ENCODE data around the gene ADAM11. TPM values are rescaled to one million over a fixed set of nuclear protein-coding genes. Genes with fewer than 3 reads are reported as not detected.
A peak's percentile ranks its signal among the peaks of the same experiment; 100 is the strongest.
"Not testable (repeated sequence)": the region's sequence is repeated elsewhere in the genome, so short reads cannot be mapped to it uniquely, and the experiment has no call there.

ADAM11 gene
- total RNA-seq, 2 donors from 2014 or later: 0.56 to 1.6 TPM

- Mint-ChIP-seq H3K27me3 (ENCODE audit: low read depth) (no peaks in the 10 kb centered on the region), H3K9me3 (no peaks in the 10 kb centered on the region), H3K27ac (no peak overlapping the region), H3K4me1 (ENCODE audit: low read depth) (no peaks in the 10 kb centered on the region), H3K36me3 (ENCODE audit: insufficient read depth in 2 of 2) (peaks cover 0 to 3% of the 10 kb centered on the region in 2 donors), H3K4me3 (no peak overlapping the region)
- DNase-seq (no peak), ATAC-seq (replicated peaks in 1 of 2) (no peak)
These were observed 9.5 kb upstream of the ADAM11 start for GRCh38 chr17:44749076-44749979.

- ATAC-seq (replicated peaks in 1 of 2): no peak
- H3K27ac Mint-ChIP-seq: no peak overlapping the region
- no peak overlapping the region for H3K4me3 Mint-ChIP-seq
- H3K4me1 Mint-ChIP-seq (ENCODE audit: low read depth): no peaks in the 10 kb centered on the region
- H3K27me3 Mint-ChIP-seq (ENCODE audit: low read depth): no peaks in the 10 kb centered on the region
- DNase-seq: no peak
- H3K9me3 Mint-ChIP-seq: no peaks in the 10 kb centered on the region
- peaks cover 0 to 3% of the 10 kb centered on the region in 2 donors for H3K36me3 Mint-ChIP-seq (ENCODE audit: insufficient read depth in 2 of 2)
These were observed 8.8 kb upstream of the ADAM11 start for GRCh38 chr17:44749980-44750318.

GRCh38 chr17:44751331-44751730 is 7.5 kb upstream of the ADAM11 start:
- ATAC-seq (replicated peaks in 1 of 2) (no peak), DNase-seq (no peak)
- Mint-ChIP-seq H3K36me3 (ENCODE audit: insufficient read depth in 2 of 2) (peaks cover 0 to 3% of the 10 kb centered on the region in 2 donors), H3K27ac (no peak overlapping the region), H3K27me3 (ENCODE audit: low read depth) (no peaks in the 10 kb centered on the region), H3K9me3 (no peaks in the 10 kb centered on the region), H3K4me1 (ENCODE audit: low read depth) (no peaks in the 10 kb centered on the region), H3K4me3 (no peak overlapping the region)

- H3K36me3 Mint-ChIP-seq (ENCODE audit: insufficient read depth in 2 of 2): peaks cover 0 to 3% of the 10 kb centered on the region in 2 donors
- H3K4me1 Mint-ChIP-seq (ENCODE audit: low read depth): no peaks in the 10 kb centered on the region
- no peak overlapping the region for H3K4me3 Mint-ChIP-seq
- DNase-seq (no peak), ATAC-seq (replicated peaks in 1 of 2) (no peak)
- no peaks in the 10 kb centered on the region for H3K27me3 Mint-ChIP-seq (ENCODE audit: low read depth)
- no peak overlapping the region for H3K27ac Mint-ChIP-seq
- no peaks in the 10 kb centered on the region for H3K9me3 Mint-ChIP-seq
These were observed 7.0 kb upstream of the ADAM11 start for GRCh38 chr17:44751806-44752205.

GRCh38 chr17:44752953-44753861 is 5.6 kb upstream of the ADAM11 start:
- Mint-ChIP-seq H3K27ac (no peak overlapping the region), H3K36me3 (ENCODE audit: insufficient read depth in 2 of 2) (peaks cover 0 to 3% of the 10 kb centered on the region in 2 donors), H3K4me1 (ENCODE audit: low read depth) (no peaks in the 10 kb centered on the region), H3K9me3 (no peaks in the 10 kb centered on the region), H3K4me3 (no peak overlapping the region), H3K27me3 (ENCODE audit: low read depth) (peaks cover 13% of the 10 kb centered on the region)
- DNase-seq: no peak
- no peak for ATAC-seq (replicated peaks in 1 of 2)

- DNase-seq: no peak
- Mint-ChIP-seq H3K27ac (no peak overlapping the region), H3K27me3 (ENCODE audit: low read depth) (peaks cover 14% of the 10 kb centered on the region), H3K36me3 (ENCODE audit: insufficient read depth in 2 of 2) (peaks cover 0 to 3% of the 10 kb centered on the region in 2 donors), H3K9me3 (no peaks in the 10 kb centered on the region), H3K4me1 (ENCODE audit: low read depth) (no peaks in the 10 kb centered on the region), H3K4me3 (no peak overlapping the region)
- ATAC-seq (replicated peaks in 1 of 2): no peak
These were observed 4.5 kb upstream of the ADAM11 start for GRCh38 chr17:44754276-44754675.

GRCh38 chr17:44755180-44755579 is 3.6 kb upstream of the ADAM11 start:
- H3K36me3 Mint-ChIP-seq (ENCODE audit: insufficient read depth in 2 of 2); H3K4me3 Mint-ChIP-seq; DNase-seq; H3K27ac Mint-ChIP-seq; H3K9me3 Mint-ChIP-seq; ATAC-seq (replicated peaks in 1 of 2); H3K4me1 Mint-ChIP-seq (ENCODE audit: low read depth): not testable (repeated sequence)
- H3K27me3 Mint-ChIP-seq (ENCODE audit: low read depth): peaks cover 15% of the 10 kb centered on the region

GRCh38 chr17:44757045-44757917 is 1.5 kb upstream of the ADAM11 start:
- Mint-ChIP-seq H3K4me3 (no peak overlapping the region), H3K36me3 (ENCODE audit: insufficient read depth in 2 of 2) (peaks cover 0 to 1% of the 10 kb centered on the region in 2 donors), H3K9me3 (no peaks in the 10 kb centered on the region), H3K27ac (no peak overlapping the region), H3K27me3 (ENCODE audit: low read depth) (peaks cover 29% of the 10 kb centered on the region), H3K4me1 (ENCODE audit: low read depth) (no peaks in the 10 kb centered on the region)
- ATAC-seq (replicated peaks in 1 of 2): peak in 1 of 2 donors; percentile 3
- no peak for DNase-seq

- peak overlapping the region; percentile 60 to 65 for H3K4me3 Mint-ChIP-seq
- no peak overlapping the region for H3K27ac Mint-ChIP-seq
- H3K27me3 Mint-ChIP-seq (ENCODE audit: low read depth): peaks cover 29% of the 10 kb centered on the region
- DNase-seq (no peak), ATAC-seq (replicated peaks in 1 of 2) (no peak)
- no peaks in the 10 kb centered on the region for H3K4me1 Mint-ChIP-seq (ENCODE audit: low read depth)
- no peaks in the 10 kb centered on the region for H3K9me3 Mint-ChIP-seq
- H3K36me3 Mint-ChIP-seq (ENCODE audit: insufficient read depth in 2 of 2): peaks cover 0 to 1% of the 10 kb centered on the region in 2 donors
These were observed 822 bp upstream of the ADAM11 start for GRCh38 chr17:44757918-44758413.

GRCh38 chr17:44759086-44759915 is 513 bp downstream of the ADAM11 start:
- DNase-seq: no peak
- no peak overlapping the region for H3K27ac Mint-ChIP-seq
- peak overlapping the region in 1 of 2 donors; percentile 60 for H3K4me3 Mint-ChIP-seq
- H3K4me1 Mint-ChIP-seq (ENCODE audit: low read depth): no peaks in the 10 kb centered on the region
- H3K9me3 Mint-ChIP-seq: no peaks in the 10 kb centered on the region
- no peaks in the 10 kb centered on the region for H3K36me3 Mint-ChIP-seq (ENCODE audit: insufficient read depth in 2 of 2)
- H3K27me3 Mint-ChIP-seq (ENCODE audit: low read depth): peaks cover 29% of the 10 kb centered on the region
- peak; percentile 34 for ATAC-seq (replicated peaks in 1 of 2)

- H3K36me3 Mint-ChIP-seq (ENCODE audit: insufficient read depth in 2 of 2): no peaks in the 10 kb centered on the region
- H3K4me3 Mint-ChIP-seq: peak overlapping the region in 1 of 2 donors; percentile 20
- no peaks in the 10 kb centered on the region for H3K9me3 Mint-ChIP-seq
- no peaks in the 10 kb centered on the region for H3K4me1 Mint-ChIP-seq (ENCODE audit: low read depth)
- ATAC-seq (replicated peaks in 1 of 2): no peak
- peaks cover 29% of the 10 kb centered on the region for H3K27me3 Mint-ChIP-seq (ENCODE audit: low read depth)
- H3K27ac Mint-ChIP-seq: no peak overlapping the region
- DNase-seq: no peak
These were observed 1.1 kb downstream of the ADAM11 start for GRCh38 chr17:44759916-44760243.
